Measurements from ENCODE around the gene KLHL14.

Gene KLHL14

DNA sequence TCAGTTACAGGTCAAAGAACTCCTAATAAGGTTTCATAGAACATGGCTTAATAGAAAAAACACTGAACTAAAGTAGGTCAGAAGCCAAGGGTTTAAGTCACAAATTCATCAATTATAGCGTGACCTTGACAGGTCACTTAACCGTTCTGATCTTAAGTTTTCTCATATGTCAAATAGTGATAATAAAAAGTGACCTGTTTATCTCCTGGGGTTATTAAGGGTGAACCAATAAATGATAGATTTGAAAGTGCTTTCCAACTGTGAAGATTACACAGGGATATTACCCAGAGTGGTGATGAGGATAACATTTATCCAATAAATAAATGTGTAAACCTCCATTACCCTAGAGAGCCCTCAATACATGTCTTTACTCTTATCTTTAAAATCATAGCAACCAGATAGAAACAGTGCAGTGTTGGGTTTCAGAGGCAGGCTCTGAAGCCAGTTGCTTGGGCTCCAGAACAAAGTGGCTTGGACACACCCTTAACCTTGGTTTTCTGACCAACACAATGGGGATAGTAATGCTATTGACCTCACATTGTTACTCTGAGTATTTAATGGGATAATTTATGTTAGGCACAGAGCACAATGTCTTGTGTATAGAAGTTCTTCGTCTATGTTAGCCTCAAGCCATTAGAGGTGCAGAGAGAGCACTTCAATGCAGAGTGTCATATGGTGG is 48.6 kb downstream of the KLHL14 start:
- Histone ChIP-seq H3K27me3 (replicated peaks; ENCODE audit: control insufficient read depth, insufficient read depth, low read length, poor library complexity, severe bottlenecking) (no peaks in the 10 kb centered on the region), H3K4me1 (ENCODE audit: control insufficient read depth, insufficient read depth, low read length, poor library complexity, severe bottlenecking) (no peaks in the 10 kb centered on the region), H3K36me3 (ENCODE audit: control insufficient read depth, insufficient read depth, low read length) (no peaks in the 10 kb centered on the region), H3K4me3 (ENCODE audit: insufficient read depth, low read depth, low read length, poor library complexity, severe bottlenecking) (no peak overlapping the region), H3K9me3 (ENCODE audit: control insufficient read depth, low read length) (no peaks in the 10 kb centered on the region), H3K27ac (ENCODE audit: insufficient read depth, low read length, poor library complexity, severe bottlenecking) (no peak overlapping the region)
- no peak for DNase-seq

DNA sequence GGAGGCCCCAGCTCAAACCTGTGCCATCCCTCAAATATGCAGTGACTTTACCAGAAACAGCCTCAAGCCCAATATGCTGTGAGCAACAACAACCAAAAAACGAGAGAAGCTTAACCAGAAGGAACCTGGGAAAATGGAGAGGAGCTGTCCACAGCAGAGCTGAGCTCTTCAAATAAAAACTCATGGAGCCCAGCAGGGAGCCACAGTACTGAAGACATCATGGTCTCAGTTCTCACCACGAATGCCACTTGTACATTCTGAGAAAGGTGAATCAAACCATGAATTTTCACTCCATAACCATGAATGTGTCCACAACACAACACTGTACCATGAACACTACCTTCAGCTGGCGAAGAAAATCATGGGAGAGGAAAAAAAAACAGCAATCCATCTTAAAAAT is 50.5 kb downstream of the KLHL14 start:
- H3K4me1 ChIP-seq (ENCODE audit: control insufficient read depth, insufficient read depth, low read length, poor library complexity, severe bottlenecking), result no peaks in the 10 kb centered on the region
- no peaks in the 10 kb centered on the region for H3K27me3 ChIP-seq (replicated peaks; ENCODE audit: control insufficient read depth, insufficient read depth, low read length, poor library complexity, severe bottlenecking)
- no peak for DNase-seq
- no peaks in the 10 kb centered on the region for H3K9me3 ChIP-seq (ENCODE audit: control insufficient read depth, low read length)
- H3K27ac ChIP-seq (ENCODE audit: insufficient read depth, low read length, poor library complexity, severe bottlenecking), result no peak overlapping the region
- H3K36me3 ChIP-seq (ENCODE audit: control insufficient read depth, insufficient read depth, low read length), result no peaks in the 10 kb centered on the region
- no peak overlapping the region for H3K4me3 ChIP-seq (ENCODE audit: insufficient read depth, low read depth, low read length, poor library complexity, severe bottlenecking)

DNA sequence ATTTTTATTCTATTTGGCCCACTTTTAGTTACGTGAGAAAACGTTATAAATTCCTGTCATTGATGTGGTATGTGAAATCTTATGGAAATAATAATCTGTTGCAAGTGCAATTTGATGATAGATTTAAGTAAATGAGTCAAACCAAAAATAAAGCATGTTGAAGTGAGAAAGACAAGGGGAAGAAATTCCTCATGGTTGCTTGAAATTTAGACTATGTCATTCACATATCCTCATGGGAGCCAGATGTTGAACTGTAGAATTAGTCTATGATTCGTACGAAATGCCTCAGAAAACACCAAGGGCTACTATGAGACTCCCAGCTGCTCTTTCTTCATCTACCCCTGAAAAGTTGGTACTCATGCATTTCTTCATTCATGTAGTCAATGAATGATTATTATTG is 55.7 kb downstream of the KLHL14 start:
- Histone ChIP-seq H3K4me1 (ENCODE audit: control insufficient read depth, insufficient read depth, low read length, poor library complexity, severe bottlenecking) (no peaks in the 10 kb centered on the region), H3K36me3 (ENCODE audit: control insufficient read depth, insufficient read depth, low read length) (no peaks in the 10 kb centered on the region), H3K4me3 (ENCODE audit: insufficient read depth, low read depth, low read length, poor library complexity, severe bottlenecking) (no peak overlapping the region), H3K27ac (ENCODE audit: insufficient read depth, low read length, poor library complexity, severe bottlenecking) (no peak overlapping the region), H3K27me3 (replicated peaks; ENCODE audit: control insufficient read depth, insufficient read depth, low read length, poor library complexity, severe bottlenecking) (no peaks in the 10 kb centered on the region), H3K9me3 (ENCODE audit: control insufficient read depth, low read length) (no peaks in the 10 kb centered on the region)
- no peak for DNase-seq

DNA sequence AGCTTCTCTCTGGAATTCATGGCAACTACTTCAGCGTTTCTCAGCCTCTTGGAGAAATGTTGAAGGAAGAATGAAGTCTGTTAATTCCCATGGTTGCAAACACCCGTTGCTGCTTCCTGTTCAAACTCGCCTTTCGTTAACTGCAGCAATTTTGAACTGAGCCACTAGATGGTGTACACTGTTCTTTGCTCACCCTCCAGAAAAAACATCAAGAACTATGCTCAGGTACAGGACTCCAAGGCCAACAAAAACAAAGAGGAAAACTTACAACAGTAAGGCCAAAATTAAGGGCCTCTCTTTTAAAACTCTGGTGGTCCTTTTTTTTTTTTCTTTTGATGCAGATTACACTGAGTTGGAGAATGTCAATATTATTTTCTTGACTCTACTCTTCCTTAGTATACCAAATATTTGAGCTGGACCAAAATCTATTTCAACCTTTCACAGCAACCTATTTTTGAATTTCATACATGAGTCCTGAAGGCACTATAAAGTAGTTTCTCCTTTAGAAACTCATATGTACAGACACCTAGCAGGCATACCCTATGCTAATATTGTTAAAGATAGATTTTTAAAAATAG is 58.2 kb downstream of the KLHL14 start:
- Histone ChIP-seq H3K4me1 (ENCODE audit: control insufficient read depth, insufficient read depth, low read length, poor library complexity, severe bottlenecking) (no peaks in the 10 kb centered on the region), H3K4me3 (ENCODE audit: insufficient read depth, low read depth, low read length, poor library complexity, severe bottlenecking) (no peak overlapping the region), H3K9me3 (ENCODE audit: control insufficient read depth, low read length) (no peaks in the 10 kb centered on the region), H3K36me3 (ENCODE audit: control insufficient read depth, insufficient read depth, low read length) (no peaks in the 10 kb centered on the region), H3K27me3 (replicated peaks; ENCODE audit: control insufficient read depth, insufficient read depth, low read length, poor library complexity, severe bottlenecking) (no peaks in the 10 kb centered on the region), H3K27ac (ENCODE audit: insufficient read depth, low read length, poor library complexity, severe bottlenecking) (no peak overlapping the region)
- no peak for DNase-seq

DNA sequence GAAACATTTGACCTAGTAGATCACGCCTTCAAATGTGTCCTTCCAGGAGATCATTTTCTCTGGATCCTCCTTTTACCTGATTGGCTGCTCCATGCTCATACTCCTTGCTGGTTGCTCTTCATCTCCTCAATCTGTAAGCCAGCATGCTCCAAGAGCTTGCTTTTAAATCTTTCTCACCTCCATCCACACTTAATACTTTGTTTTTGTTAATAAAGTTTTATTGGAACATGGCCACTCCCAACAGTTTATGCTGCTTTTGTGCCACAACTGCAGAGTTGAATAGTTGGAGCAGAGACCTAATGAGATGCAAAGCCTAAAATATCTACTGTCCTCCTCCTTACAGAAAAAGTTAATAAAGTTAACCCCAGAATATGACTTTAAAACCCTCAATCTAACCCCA is 60.0 kb downstream of the KLHL14 start:
- no peaks in the 10 kb centered on the region for H3K27me3 ChIP-seq (replicated peaks; ENCODE audit: control insufficient read depth, insufficient read depth, low read length, poor library complexity, severe bottlenecking)
- DNase-seq, result no peak
- no peak overlapping the region for H3K27ac ChIP-seq (ENCODE audit: insufficient read depth, low read length, poor library complexity, severe bottlenecking)
- no peaks in the 10 kb centered on the region for H3K9me3 ChIP-seq (ENCODE audit: control insufficient read depth, low read length)
- H3K4me1 ChIP-seq (ENCODE audit: control insufficient read depth, insufficient read depth, low read length, poor library complexity, severe bottlenecking), result no peaks in the 10 kb centered on the region
- no peak overlapping the region for H3K4me3 ChIP-seq (ENCODE audit: insufficient read depth, low read depth, low read length, poor library complexity, severe bottlenecking)
- no peaks in the 10 kb centered on the region for H3K36me3 ChIP-seq (ENCODE audit: control insufficient read depth, insufficient read depth, low read length)

DNA sequence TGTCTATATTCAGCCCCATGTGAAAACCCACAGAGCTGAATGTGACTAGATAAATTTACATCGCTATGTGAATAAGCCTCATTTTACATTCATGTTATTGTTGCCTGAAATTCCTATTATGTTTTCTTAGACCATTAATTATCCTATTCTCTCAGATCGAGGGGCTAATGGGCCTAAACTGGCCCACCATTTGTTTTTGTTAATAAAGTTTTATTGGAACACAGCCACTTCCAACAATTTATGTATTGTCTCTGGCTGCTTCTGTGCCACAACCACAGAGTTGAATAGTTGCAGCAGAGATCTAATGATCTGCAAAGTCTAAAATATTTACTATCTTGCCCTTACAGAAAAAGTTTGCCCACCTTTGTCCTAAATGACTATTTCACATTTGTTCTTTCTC is 61.0 kb downstream of the KLHL14 start:
- DNase-seq, result no peak
- Histone ChIP-seq H3K4me1 (ENCODE audit: control insufficient read depth, insufficient read depth, low read length, poor library complexity, severe bottlenecking) (no peaks in the 10 kb centered on the region), H3K27ac (ENCODE audit: insufficient read depth, low read length, poor library complexity, severe bottlenecking) (no peak overlapping the region), H3K27me3 (replicated peaks; ENCODE audit: control insufficient read depth, insufficient read depth, low read length, poor library complexity, severe bottlenecking) (no peaks in the 10 kb centered on the region), H3K36me3 (ENCODE audit: control insufficient read depth, insufficient read depth, low read length) (no peaks in the 10 kb centered on the region), H3K4me3 (ENCODE audit: insufficient read depth, low read depth, low read length, poor library complexity, severe bottlenecking) (no peak overlapping the region), H3K9me3 (ENCODE audit: control insufficient read depth, low read length) (no peaks in the 10 kb centered on the region)

DNA sequence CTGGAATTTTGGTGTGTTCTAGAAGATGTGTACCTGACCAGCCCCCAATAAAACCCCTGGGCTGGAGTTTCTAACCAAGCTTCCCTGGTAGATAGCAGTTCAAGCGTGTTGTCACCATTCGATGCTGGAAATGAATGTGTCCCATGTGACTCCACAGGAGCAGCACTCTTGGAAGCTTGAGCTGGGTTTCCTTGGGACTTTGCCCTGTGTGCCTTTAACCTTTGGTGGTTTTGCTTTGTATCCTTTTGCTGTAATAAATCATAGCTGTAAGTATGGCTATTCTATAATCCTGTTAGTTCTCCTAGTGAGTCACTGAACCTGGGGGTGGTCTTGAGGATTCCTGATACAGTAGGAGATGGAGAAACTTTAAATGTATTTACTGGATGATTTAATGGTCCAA is 65.2 kb downstream of the KLHL14 start:
- Histone ChIP-seq H3K4me3 (ENCODE audit: insufficient read depth, low read depth, low read length, poor library complexity, severe bottlenecking) (no peak overlapping the region), H3K9me3 (ENCODE audit: control insufficient read depth, low read length) (no peaks in the 10 kb centered on the region), H3K4me1 (ENCODE audit: control insufficient read depth, insufficient read depth, low read length, poor library complexity, severe bottlenecking) (no peaks in the 10 kb centered on the region), H3K36me3 (ENCODE audit: control insufficient read depth, insufficient read depth, low read length) (no peaks in the 10 kb centered on the region), H3K27me3 (replicated peaks; ENCODE audit: control insufficient read depth, insufficient read depth, low read length, poor library complexity, severe bottlenecking) (no peaks in the 10 kb centered on the region), H3K27ac (ENCODE audit: insufficient read depth, low read length, poor library complexity, severe bottlenecking) (no peak overlapping the region)
- no peak for DNase-seq

DNA sequence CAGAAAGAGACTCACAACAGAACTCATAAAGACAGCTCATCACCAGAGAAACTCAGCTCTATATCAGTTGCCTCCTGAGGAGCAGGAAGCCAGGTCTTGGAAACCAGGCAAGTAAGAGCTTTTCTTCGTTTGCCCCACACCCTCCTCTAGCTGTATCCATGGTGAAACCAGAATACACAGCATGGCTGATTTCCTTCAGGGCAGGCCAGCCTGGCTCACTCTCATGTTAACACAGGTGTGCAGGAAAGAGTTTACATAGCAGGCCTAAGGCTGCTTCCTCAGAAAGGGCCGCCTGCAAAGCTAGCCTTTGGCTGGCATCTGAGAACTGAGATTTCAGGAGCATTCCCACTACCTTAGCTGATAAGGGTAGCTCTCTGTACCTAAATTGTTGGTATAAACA is 65.7 kb downstream of the KLHL14 start:
- no peaks in the 10 kb centered on the region for H3K27me3 ChIP-seq (replicated peaks; ENCODE audit: control insufficient read depth, insufficient read depth, low read length, poor library complexity, severe bottlenecking)
- no peak for DNase-seq
- no peaks in the 10 kb centered on the region for H3K36me3 ChIP-seq (ENCODE audit: control insufficient read depth, insufficient read depth, low read length)
- H3K27ac ChIP-seq (ENCODE audit: insufficient read depth, low read length, poor library complexity, severe bottlenecking), result no peak overlapping the region
- no peaks in the 10 kb centered on the region for H3K4me1 ChIP-seq (ENCODE audit: control insufficient read depth, insufficient read depth, low read length, poor library complexity, severe bottlenecking)
- H3K9me3 ChIP-seq (ENCODE audit: control insufficient read depth, low read length), result no peaks in the 10 kb centered on the region
- no peak overlapping the region for H3K4me3 ChIP-seq (ENCODE audit: insufficient read depth, low read depth, low read length, poor library complexity, severe bottlenecking)

DNA sequence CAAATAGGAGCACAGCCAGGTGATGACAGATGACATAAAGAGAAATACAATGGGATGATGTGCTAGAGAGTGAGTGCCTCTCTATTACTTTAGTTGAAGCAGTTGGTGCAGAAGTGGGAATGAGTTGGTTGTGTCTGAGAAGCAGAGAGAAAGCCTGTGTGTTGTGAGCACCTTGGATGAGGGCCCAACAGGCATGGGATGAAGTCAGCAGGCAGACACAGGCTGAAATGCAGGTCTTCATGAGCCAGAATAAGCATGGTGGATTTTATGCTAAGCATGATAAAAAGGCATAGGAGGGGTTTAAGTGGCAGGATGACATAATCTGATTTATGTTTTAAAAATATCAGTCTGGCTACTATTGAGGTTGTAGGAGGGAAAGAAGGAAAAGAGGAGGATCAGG is 71.5 kb downstream of the KLHL14 start:
- Histone ChIP-seq H3K4me1 (ENCODE audit: control insufficient read depth, insufficient read depth, low read length, poor library complexity, severe bottlenecking) (no peaks in the 10 kb centered on the region), H3K27ac (ENCODE audit: insufficient read depth, low read length, poor library complexity, severe bottlenecking) (no peak overlapping the region), H3K9me3 (ENCODE audit: control insufficient read depth, low read length) (no peaks in the 10 kb centered on the region), H3K27me3 (replicated peaks; ENCODE audit: control insufficient read depth, insufficient read depth, low read length, poor library complexity, severe bottlenecking) (no peaks in the 10 kb centered on the region), H3K4me3 (ENCODE audit: insufficient read depth, low read depth, low read length, poor library complexity, severe bottlenecking) (no peak overlapping the region), H3K36me3 (ENCODE audit: control insufficient read depth, insufficient read depth, low read length) (no peaks in the 10 kb centered on the region)
- no peak for DNase-seq

DNA sequence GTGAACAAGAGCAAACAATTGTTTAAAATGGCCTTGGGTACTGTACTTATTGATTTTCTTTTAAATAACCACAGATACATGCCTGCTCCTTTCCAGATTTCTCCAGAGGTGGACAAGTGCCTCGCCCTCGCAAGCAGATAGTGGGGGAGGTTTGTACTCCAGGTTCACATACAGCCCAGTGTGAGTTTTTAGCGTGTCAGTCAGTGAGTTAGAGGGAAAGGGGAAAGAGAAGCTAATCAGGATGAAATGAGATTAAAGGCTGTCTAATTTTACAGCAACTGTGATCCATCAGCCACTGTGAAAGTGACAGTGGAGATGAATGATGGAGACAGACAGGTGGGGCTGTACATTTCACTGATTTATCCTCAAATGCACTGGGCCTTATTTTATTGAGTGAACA is 74.7 kb downstream of the KLHL14 start:
- no peak for DNase-seq
- H3K4me3 ChIP-seq (ENCODE audit: insufficient read depth, low read depth, low read length, poor library complexity, severe bottlenecking), result no peak overlapping the region
- H3K36me3 ChIP-seq (ENCODE audit: control insufficient read depth, insufficient read depth, low read length), result no peaks in the 10 kb centered on the region
- H3K27me3 ChIP-seq (replicated peaks; ENCODE audit: control insufficient read depth, insufficient read depth, low read length, poor library complexity, severe bottlenecking), result no peaks in the 10 kb centered on the region
- no peaks in the 10 kb centered on the region for H3K9me3 ChIP-seq (ENCODE audit: control insufficient read depth, low read length)
- no peak overlapping the region for H3K27ac ChIP-seq (ENCODE audit: insufficient read depth, low read length, poor library complexity, severe bottlenecking)
- H3K4me1 ChIP-seq (ENCODE audit: control insufficient read depth, insufficient read depth, low read length, poor library complexity, severe bottlenecking), result no peaks in the 10 kb centered on the region
